CD4-positive, alpha-beta T cell treated with Interleukin-2 at 100 ng/mL for 4 hours (primary cell): ENCODE data around the gene SSH2.

Experiments
- DNase-seq: peaks from one replicate; pipeline ENCODE4 v3.0.0-alpha.2; 2020; ENCODE audit warnings: low spot score

SSH2 gene

DNA sequence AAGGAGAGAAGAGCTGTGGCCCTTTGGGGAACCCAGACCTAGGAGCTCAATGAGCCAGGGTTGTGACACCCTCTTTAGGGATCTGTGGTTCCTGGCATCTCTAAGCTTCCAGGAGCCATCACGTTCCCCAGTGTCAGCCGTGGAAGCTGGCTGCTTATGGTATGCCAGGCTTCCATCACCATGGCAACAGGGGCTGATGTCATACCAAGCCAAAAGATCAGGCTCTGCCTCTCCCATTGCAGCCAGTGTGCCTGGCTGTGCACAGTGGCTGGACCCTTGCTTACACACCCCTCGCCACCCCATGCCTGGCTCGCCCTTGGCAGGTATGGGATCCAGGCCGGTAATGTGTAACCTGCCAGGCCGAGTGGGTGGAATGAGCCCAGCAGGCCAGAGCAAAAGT is 91.1 kb downstream of the SSH2 start:
- no peak for DNase-seq

DNA sequence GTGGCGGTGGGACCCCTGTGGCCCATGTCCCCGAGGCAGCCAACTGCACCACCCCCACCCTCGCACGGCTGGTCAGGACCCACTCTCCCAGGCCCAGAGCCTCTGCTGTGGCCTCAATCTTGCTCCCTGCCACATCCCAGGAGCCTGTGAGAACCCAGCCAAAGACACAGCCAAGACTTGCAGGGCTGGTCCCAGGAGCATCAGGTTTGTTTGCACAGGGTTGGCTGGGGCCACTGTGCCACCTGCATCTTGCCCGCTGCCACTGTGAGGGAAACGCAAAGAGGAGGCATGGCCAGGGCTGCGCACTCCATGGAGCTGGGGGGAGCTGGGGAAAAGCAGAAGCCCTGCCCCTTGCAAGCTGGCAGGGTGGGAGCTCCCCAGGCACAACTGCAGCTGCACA is 92.5 kb downstream of the SSH2 start:
- no peak for DNase-seq

DNA sequence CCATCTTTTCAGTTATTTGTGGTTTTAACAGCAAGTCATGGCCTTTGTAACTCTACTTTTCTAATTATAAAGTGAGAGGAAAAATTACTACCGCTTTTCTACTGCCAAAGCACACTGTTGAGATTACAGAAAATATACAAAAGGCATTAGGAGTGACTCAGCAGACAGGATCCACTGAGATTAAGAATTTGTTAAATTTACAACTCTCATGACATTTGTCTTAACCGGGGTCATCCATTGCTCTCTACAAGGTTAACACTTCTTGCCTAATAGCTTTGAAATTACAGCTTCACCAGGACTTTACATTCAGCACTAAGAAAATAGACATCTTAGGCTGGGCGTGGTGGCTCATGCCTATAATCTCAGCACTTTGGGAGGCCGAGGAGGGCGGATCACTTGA is 93.4 kb downstream of the SSH2 start:
- no peak for DNase-seq

- no peak for DNase-seq
Observed at GRCh38 chr17:29835435-29836351, 94.3 kb downstream of the SSH2 start.

DNA sequence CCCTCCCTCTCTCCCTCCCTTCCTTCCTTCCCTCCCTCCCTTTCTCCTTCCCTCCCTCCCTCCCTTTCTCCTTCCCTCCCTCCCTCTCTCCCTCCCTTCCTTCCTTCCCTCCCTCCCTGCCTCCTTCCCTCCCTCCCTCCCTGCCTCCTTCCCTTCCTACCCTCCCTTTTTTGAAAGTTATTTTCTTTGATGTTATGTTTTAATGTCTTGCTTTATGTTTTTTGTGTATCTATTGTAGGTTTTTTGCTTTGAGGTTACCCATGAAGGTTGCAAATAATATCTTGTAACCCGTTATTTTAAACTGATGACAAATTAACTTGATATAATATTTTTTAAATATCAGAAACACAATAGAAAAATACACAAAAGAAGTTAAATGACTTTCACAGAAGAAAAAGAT is 96.2 kb downstream of the SSH2 start:
- DNase-seq, result no peak

- no peak for DNase-seq
Observed at GRCh38 chr17:29828676-29829284, 101.2 kb downstream of the SSH2 start.

DNA sequence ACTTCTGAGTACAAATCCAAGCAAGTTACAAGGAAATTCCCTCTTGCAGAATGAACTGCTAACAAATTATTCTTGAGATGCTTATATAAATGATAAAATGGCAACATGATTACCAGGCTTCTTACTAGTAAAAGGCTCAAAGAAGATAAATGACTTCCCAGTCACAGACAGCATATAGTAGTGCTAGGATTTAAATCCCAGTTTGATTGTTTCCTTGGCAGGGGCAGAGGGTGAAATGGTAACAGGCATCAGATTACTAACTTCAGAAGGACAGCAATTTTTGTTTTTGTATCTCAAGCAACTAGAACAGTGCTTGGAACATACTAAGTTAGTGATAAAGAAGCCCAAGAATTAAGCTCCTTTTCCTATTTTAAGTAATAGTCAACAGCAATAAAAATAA is 102.8 kb downstream of the SSH2 start:
- no peak for DNase-seq

GRCh38 chr17:29826114-29826692 is 103.8 kb downstream of the SSH2 start:
- DNase-seq, result no peak

GRCh38 chr17:29825604-29826003 is 104.4 kb downstream of the SSH2 start:
- DNase-seq, result no peak

DNA sequence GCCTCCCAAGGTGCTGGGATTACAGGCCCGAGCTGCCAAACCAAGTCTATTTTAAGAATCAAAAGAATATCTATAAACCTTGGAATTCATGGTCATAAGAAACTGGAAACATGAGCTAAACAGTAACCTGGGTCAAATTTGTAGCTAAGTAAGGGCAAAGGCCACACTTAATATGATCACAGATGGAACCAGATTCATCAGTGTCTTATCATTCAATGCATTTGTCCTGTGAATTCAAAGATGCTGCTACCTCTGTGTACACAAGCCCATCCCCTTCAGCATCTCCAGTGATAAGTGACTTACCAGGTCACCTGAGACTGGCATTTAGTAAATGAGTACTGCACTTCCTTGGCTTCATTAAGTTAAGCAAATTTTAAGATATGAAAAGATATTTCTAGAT is 108.1 kb downstream of the SSH2 start:
- DNase-seq, result no peak

- no peak for DNase-seq
Observed at GRCh38 chr17:29820425-29820824, 109.6 kb downstream of the SSH2 start.

DNA sequence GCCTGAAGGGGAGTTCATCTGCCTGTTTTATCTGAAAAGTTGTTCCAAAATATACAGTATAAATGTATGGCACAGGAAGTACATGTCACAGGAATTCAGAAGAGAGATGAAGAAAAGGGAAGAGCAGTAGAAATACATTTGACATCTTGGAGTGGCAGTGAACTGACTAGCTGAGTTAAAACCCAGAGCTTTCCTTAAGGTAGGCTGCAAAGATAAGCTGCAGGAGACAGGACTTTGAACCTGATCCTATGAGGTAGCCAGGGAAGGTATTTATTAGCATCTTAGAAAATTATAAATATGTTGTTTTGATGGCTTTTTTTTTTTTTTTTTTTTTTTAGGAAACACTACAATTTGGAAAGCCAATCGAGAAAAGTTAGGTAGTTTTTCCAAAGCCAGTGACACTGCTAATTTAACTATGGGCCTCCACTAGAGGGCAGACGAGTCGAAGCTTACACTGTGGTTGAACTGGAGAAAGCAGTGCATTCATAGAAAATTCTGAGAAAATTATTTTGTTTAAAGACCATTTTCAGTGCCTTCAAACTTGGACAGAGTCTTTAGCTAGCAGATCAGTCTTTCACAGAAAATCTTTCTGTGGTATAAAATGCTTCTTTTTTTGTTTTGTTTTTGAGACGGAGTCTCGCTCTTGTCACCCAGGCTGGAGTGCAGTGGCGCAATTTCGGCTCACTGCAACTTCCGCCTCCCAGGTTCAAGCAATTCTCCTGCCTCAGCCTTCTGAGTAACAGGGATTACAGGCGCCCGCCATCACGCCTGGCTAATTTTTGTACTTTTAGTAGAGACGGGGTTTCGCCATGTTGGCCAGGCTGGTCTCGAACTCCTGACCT is 122.3 kb downstream of the SSH2 start:
- peak; percentile 79 for DNase-seq

GRCh38 chr17:29802246-29802645 is 127.8 kb downstream of the SSH2 start:
- no peak for DNase-seq

GRCh38 chr17:29800457-29800856 is 129.6 kb downstream of the SSH2 start:
- DNase-seq, result no peak

- no peak for DNase-seq
Observed at GRCh38 chr17:29796652-29797051, 133.4 kb downstream of the SSH2 start.

DNA sequence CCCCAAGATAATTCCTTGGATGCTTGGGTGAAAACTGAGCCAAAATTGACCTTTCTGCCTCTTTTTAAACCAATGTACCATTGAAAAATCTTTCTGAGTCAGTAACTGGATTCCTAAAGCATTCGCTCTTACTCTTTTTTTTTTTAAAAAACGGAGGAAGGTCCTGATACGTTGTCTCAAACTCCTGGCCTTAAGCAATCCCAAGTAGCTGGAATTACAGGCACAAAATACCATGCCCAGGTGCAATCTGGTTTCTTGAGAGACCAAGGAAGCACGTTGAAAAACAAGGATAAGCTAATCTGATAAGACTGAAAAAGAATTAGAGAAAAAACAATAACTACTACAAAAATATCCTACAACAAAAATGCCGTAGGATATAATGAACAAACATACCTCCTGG is 136.5 kb downstream of the SSH2 start:
- no peak for DNase-seq

DNA sequence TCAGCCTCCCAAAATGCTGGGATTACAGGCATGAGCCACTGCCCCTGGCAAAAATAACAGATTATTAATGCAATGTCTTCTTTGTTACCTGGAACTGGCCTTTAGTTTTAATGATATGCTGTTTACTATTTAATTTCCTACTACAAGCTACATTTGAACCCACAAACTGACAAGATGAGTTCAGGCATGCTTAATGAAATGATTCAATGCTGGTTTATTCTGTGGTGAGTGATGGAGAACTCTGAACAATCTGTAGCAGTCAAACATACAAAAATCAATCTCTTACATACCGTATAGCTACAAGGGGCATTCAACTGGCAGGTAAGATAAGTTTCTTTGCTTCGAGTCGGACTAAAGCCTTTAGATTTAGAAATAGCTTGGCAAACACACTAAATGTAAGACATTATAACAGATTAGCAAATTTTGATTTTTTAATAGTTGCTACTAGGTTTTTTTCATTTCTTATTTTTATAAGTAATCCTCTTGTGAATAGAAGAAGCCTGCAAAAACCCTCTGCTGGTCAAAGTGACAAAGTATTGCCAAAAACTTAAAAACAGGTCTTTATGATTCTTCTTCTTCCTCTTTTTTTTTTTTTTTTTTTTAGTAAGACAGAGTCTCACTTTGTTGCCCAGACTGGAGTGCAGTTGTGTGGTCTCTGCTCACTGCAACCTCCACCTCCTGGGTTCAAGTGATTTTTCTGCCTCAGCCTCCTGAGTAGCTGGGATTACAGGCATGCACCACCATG is 138.5 kb downstream of the SSH2 start:
- DNase-seq, result no peak

DNA sequence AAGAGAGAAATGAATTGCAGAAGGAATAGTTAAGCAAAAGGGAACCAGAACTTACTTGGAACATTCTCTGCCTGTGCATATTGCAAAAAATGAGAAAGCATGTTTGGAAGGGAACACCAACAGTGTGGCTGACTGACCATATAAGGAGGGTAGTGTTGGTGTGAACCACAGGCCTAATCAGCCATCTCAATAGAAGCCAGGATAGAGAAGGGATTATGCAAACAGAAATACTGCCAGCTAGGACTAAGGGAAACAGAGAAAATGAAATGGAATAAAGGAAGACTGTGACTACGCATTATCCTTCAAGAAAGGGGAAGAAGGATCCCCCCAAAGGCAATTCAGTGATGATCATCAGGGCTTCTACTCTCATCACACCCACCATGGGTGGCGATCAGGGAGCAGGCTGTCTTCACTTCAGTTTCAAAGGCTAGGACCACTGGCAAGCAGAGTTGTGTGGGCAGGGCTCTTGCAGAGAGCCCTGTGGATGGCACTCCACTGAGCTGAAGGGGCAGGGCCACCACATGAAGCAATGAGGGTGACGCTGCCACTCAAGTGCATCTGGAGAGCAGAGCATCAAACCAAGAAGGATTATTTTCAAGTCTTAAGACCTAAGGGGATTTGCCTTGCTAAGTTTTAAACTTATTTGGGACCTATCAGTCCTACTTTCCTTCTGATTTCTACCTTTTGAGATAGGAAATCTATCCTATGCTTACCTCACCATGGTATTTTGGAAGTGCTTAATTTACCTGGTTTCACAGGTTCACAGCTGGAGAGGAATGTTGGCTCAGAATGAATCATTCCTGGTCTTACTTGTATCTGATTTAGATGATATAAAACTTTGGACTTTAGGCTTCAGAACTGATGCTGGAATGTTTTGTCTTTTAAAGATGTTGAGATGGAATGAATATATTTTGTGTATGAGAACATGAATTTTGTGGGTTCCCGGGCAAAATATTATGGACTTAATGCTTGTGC is 140.5 kb downstream of the SSH2 start:
- no peak for DNase-seq

- no peak for DNase-seq
Observed at GRCh38 chr17:29787995-29788394, 142.0 kb downstream of the SSH2 start.

DNA sequence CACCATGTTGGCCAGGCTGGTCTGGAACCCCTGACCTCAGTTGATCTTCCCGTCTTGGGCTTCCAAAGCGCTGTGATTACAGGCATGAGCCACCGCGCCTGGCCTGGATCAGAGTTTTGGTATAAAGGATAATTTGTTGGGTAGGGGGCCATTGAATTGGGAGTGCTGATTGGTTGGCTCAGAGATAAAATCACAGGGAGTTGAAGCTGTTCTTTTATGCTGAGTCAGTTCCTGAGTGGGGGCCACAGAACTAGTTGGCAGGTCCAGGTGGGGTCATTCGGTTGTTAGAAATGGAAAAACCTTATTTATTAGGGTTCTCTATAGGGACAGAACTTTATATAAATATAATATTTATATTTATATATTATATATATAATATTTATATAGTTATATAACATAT is 147.1 kb downstream of the SSH2 start:
- DNase-seq, result no peak
